Stimulated activated CD4-positive, alpha-beta T cell treated with anti-CD3 and anti-CD28 coated beads, Interleukin-1b, Interleukin-23, amount 100 ng/mL, for 4 hours (primary cell): ENCODE measurements around the gene REELD1.
A peak's percentile ranks its signal among the peaks of the same experiment; 100 is the strongest.

Experiments used
- DNase-seq, 2 donors: peaks; one replicate each; pipeline ENCODE4 v3.0.0-alpha.2; 2020; ENCODE audit warnings: low read depth in 2 of 2

REELD1 gene

DNA sequence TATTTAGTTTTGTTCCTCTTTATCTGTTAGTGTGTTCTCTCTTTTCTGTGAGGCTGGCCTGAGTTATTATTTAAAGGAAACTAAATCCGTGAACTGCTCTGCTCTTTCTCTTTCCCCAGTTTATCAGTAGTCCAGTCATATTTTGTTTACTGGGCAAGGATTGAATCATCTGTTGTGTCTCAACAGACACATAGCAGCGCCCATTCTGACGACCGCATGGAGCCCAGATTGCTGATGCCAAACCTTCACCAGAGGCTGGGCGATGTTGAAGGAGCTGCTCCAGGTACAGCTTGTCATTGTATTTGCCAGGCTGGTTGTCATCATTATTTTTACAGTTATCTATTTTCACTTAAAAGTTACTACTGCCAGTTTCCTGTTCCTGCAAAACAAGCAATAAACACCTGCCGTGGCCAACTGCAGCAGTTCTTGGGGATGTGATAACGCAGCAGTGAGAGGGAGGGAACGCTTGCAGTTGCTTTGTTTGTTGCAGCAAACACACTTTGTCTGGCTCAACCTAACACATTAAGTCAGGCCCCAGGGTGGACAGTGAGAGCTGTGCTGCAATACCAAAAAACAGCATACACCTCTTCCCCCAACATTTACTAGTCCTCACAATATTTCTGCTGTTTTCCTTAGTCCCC is 10.1 kb downstream of the REELD1 start:
- DNase-seq: no peak

DNA sequence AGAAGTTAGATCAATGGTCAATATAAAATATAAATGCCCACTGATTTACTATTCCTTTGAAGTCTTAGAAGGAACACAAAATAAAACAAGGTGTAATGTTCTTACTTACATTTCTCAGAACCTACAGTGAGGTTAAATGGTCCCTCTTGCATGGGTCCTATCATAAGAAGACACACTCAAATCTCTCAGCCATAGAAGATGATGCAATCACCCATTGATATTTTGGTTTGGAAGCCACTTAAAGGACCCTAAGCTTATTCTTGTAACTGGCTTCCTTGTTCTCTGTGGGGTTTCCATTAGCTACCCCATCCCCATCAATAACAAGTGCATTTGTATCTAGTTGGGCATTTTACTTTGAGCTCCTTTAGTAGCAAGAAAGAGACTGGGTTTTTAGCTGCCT is 15.1 kb downstream of the REELD1 start:
- DNase-seq: no peak

DNA sequence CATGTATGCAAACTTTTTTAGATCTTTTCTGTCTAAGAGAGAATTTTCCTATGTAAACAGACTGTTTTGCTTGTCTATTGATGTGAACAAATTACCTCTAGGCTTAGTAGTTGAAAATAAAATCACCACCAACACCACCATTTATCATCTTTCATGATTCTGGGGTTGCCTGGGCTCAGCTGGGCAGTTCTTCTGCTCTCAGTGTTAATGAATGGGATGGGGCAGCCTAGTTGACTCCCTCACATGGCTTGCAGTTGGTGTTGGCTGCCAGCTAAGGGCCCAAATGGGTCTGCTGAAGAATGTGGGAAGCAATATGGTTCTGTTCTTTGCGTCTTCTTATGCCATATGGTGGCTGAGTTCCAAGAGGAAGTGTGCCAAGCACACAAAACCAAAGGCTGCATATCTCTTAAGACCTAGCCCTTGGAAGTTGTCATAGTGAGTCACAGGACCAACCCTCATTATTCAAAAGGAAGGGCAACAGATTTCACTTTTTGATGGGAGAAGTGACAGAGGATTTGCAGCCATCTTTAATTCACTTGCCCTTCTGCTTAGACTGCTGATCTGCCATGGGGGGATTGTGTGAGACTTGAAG is 17.9 kb downstream of the REELD1 start:
- no peak for DNase-seq

DNA sequence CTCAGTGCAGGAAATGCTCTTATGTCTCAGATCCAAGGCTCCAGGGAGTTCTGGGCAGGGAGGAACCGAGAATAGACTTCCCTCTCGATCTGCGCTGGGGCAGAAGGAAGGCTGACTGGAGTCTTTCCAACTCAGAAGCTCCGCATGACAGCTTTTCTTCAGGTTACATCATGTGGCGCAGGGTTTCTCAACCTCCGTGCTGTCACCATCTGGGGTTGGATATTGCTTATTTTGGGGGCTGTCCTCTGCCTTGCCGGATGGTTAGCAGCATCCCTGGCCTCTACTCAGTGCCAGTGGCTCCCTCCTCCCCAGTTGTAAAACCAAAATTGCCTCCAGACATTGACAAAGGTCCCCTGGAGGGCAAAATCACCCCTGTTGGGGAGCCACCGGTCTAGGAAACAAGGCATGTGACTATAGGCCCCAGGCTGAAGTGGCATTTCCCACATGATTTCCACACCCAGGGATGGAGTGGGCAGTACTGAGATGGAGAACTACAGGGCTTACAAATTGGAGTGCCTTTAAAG is 21.4 kb downstream of the REELD1 start:
- DNase-seq: no peak

DNA sequence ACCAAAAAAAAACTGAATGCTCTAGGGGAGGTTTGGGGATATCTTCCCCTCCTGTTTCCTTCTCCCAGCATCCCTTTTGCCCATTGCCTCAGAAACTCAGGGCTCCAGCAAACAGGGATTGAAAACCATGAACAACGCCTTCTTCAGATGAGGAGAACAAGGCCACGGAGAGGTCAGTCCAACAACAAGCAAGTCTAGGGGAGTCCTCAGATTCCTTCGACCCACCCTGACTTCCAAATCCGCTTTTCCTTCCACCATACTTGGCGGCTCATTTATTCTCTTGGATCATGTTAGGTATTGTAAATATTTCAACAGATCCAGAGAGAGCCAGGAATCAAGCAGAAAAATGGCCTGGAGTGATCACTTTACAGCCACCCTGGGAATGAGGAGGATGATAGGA is 21.9 kb downstream of the REELD1 start:
- no peak for DNase-seq

DNA sequence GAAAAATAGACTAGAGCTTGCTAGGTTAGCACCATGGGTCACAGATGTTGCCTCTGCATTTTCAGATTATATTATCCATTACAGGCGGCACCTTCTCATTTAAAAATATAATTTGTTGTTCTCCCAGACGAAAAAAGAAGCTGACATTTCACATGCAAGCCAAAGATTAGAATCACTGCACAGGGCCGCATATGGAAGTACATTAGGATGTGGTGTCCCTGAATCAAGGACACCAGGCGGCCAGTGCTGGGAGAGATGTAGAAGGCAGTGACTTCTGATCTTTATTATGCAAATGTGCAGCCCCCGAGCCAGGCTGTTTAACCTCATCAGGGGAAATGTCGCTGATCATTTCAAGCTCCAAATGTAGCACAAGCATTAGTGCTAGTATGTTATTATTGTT is 22.8 kb downstream of the REELD1 start:
- no peak for DNase-seq

DNA sequence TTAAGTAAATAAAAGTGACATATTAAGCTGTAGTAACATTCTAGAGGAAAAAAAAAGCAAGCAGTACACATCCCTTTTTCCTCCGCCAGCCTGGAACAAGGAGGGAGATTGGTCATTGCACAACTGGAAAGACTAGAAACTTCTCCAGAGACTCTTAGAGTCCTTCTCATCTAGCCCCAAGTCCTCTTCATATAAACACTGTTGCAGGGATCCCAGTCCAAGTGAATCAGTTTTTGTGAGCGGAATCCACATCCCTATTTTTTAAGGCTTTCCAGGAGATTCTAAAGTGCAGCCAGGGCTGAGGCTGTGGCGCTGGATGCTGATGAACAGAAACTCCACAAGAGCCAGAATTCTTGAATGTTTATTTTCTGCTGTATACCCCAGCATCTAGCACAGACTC is 23.8 kb downstream of the REELD1 start:
- DNase-seq: no peak

DNA sequence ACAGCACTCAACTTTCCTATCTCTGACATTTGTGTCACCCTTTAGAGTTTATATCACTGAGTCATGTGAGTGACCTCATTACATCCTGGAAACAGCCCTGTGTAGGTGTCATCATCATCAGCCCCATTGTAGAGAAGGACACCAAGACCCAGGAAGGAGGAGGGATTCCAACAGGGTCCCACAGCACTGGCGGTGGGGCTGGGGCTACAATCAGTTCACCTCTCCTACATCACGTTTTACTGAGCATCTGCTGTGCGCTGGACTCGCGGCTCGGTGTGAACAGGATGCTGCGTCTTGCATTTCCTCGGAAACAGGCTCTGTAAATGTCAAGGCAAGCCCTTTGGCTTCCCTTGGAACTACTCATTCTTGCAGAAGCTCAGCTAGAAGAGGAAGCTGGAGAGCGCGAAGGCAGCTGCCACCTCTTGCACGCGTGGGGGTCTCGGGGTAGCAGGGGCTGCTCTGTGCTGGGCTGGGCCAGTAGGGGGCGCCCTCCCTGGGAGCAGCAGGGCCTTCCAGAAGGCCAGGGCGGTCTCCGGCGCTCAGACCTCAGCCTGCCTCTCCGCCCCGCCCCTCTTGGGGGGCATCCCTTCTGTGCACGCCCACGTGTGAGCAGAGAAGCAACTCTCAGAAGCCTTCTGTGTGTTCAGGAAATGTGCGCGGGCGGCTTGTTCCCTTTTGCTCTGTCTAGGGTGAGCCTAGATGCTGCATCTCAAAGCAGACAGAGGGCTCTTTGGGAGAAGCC is 29.0 kb downstream of the REELD1 start:
- peak; percentile 53 to 57 for DNase-seq

DNA sequence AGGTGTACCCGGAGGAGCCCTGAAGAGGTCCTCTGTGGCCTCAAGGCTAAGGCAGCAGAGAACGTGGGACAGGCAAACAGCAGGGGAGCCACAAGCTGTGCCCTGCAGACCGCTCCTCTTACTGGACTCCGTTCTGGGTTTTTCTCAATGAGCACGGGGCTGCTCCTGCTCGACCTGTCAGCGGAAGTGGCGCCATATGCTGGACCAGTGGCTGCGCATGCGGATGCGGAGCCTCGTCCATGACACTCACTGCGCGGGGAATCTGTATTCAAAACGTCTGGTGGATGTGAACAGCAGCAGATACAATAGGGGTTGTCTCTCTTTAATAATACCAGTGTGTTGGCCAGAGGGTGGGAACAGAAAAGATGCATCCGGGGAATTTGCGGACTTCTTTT is 29.5 kb downstream of the REELD1 start:
- DNase-seq: no peak

DNA sequence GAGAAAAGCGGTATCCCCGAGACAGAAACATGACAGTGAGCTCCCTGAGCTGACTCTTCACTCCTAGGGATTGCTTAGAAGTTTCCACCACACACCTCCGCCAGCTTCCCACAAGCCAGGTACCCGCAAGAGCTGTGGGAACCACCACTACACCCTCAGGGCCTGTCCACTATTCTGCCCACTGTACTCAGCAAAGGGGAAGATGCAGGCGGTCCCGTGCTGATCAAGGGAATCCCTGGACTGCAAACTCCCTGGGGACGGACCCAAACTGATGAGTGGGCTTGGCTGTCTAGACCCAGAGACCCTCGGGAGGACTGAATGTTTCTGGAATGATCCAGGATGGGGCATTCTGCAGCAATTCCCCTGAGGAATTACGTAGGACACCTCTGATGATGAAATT is 30.2 kb downstream of the REELD1 start:
- DNase-seq: no peak

DNA sequence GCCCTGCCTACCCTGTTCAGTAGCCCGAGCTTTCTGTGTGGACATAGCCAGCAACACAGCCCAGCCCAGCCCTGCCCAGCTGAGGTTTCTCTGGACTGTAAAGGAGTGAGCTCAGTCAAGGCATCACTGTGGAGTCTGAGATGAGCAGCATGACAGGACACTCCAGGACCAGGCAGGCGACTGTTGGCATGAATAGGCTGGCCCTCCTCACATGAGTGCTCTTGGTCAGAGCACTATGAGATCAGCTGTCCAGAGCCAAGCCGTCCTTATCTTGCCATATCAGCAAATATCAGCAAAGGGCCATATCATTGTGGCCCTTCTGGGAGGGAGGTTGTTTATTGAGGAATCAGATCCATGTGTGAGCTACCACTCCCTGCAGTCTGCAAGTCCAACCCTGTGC is 30.9 kb downstream of the REELD1 start:
- DNase-seq: no peak

DNA sequence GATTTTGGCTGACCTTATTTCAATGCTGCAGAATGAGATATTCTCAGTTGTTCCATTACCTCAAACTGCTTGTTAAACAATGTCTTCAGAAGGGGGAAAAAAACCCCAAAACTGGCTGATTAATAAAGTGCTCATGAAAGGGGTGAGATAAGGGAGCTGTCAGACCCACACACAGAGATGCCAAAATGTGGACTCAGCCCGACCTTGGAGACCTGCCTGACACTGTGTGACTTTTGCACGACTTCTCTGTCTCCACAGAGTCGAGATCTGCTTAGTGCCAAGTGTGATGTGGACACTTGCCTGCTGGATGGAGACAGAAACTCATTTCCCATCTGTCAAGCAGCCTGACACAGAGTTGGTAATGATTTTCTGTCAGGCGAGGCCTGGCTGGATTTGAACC is 31.5 kb downstream of the REELD1 start:
- no peak for DNase-seq

DNA sequence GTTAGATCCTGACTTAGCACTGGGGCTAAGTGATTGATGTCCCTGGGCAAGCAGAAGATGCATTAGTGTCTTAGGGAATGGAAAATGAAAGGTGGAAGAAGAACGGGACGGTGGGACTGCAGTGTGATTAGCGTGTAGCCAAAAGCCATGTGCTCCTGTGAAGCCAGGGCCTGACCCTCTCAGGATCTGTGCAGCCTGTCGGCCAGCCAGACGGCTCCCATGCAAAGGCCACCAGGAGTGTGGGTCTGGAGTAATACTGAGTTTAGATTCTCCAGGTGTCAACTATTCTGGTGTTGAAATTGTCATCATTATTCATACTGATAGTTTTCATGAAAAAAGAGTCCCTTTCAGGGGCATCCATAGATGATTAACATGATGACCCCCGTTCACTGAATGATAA is 32.0 kb downstream of the REELD1 start:
- no peak for DNase-seq

DNA sequence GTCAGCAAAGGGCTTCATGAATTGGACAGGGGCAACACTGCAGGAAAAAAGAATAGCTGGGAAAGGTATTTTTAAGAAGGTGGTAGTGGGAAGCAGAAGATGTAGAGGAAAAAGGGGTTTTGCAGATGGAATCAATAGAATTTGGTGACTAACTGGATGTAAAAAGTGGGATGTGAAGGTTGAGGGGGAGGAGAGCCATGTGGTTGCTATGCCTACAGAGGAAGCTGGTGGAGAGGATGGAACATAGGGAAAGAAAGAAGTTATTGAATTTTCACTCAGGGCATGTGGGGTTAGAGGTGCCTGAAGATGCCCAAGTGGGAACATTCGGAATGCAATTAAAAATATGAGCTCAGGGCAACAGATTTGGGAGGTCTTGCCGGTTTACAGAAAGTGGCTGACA is 33.0 kb downstream of the REELD1 start:
- DNase-seq: no peak

DNA sequence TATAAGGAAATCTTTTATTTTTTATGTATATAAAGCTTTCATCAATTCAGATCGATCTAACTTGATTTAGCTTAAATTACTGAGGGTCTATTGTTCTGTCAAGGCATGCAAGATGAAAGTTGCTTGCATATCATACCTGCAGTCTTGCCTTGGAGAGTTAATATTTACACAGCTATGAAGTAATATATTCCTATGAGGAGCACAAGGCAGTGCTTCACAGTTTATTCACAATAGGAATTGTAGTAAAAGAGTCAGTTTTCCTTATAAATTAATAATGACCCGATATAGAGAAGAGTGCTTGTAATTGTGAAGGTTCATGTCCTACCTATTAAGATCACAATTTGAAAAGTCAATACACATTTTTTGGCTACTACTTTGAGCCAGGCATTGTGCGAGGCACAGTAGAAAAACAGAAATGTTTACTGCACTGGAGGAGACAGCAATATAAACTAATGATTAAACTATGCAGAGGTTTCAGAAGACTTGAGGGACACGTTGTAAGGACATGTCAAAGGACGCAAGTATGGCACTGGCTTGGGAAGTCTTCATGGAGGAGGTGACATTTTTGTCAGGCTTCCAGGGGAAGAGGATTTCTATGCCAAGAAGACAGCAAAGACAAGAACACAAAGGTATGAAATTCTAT is 38.8 kb downstream of the REELD1 start:
- DNase-seq: no peak

DNA sequence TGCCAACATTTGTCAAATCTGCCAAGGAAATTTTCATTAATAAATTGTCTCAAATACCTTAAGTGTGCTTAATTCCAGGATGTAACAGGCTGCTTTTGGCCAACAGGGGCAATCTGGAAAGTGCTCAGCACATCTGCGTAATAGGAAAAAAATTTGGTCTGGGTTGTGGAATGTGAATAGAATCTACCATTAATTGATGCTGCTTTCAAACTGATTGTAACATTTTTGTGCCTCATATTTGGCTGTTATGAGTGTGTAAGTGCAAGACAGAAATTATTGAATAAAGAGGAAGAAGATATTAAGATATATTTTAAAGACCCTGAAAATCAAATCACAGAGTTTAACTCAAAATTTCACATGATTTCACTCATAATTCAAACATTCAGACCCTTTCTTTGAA is 41.1 kb downstream of the REELD1 start:
- no peak for DNase-seq

DNA sequence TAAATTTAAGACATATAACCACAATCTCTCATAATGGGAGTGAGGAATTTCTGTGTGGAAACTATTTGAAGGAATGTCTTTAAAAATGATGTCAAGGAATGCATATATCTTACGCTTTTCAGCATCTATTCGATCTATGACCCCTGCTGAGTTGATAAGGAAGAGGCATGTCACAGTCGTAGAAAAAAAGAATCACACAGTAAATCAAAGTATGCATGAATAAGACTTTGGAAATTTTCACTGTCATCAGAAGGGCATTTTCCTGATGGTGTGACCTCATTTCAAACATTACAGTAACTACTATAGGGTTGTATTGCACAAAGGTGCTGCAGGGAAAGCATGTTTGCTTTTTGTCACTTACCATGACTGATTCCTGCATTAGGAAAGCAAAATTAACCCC is 41.5 kb downstream of the REELD1 start:
- DNase-seq: no peak

DNA sequence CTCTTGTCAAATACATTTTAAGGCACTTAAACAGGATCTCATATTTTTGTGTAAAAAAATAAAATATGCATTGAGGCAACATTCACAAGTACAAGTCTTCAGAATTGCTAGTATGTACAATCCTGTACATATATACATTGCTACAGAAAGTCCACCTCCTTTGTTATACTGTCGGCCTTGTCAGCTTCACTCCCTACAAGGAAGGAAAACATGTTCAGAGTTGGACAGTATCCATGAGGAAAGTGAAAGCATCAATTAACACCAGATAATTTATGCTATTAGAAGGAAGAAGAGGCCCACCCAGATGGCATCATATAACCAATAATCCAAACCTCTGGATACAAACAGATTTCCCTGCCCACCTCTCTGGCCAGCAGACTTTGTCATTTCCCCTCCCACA is 42.0 kb downstream of the REELD1 start:
- no peak for DNase-seq

DNA sequence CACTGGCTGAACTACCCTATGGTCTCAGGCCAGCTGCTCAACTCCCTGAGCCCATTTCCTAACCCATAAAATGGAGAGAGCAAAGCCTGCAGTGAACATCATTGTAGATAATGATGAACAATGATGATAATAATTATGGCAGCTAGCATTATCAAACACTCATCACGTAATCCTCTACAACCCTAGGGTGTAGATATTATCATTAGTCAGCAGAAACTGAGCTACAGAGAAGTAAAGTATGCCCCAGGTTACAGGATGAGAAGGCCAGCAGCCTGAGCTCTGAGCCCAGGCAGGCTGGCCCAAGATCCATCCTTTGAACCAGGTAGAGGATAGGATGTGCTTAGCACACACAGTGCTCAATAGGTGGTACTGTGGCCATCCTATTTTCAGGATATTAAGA is 43.2 kb downstream of the REELD1 start:
- no peak for DNase-seq

DNA sequence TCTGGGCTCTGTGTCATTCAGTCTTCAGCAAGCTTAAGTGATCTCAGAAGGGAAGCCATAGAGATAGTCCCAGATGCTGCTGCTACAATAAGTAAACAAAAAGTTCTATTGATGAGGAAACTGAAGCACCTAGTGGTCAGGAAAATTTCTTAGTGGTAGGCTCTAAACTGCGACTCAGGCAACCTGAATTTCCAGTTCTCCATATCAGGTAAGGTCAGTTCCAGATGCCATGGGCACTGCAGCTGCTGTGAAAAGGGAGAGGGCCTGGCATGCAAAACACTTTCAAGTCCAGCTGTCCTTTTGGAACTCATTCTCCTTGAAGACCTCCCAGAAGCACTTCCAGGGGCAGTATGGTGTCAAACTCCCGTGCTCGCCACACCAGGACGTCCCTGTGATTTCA is 46.2 kb downstream of the REELD1 start:
- DNase-seq: no peak

DNA sequence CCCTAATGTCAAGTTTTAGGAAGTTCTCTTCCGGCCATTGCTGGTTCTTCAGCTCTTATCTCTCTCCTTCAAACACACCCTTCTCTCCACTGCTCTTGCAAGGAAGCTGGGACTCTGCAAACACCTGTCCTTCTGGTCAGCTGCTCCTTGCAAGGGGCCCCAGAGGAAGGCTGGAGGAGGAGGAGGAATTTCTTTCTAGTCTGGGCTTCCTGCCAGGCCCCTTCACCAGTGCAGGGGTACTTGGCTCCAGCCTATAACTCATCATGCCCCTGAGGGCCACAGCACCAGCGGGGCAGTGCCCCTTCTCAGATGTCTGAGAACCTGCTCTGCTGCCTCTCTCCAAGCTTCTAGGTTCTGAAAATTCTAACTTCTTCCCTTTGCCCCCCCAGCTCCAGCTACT is 46.7 kb downstream of the REELD1 start:
- DNase-seq: no peak

DNA sequence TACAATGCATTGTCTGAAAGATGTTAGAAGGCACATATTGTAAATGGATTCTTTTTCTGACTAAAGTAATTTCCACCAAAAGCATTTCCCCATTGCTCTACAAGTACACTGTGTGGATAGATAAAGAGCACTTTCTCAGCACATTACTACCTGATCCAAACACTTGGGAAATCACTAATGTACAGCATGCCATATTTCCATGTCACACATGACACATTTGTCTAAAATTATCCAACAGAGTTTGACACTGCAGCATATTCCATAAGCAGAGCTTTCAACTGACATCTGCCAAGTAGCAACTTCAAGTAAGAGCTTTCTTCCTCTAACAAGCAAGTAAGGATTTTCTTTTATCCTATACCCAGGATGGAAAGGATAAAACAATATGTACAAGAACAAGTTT is 49.5 kb downstream of the REELD1 start:
- DNase-seq: no peak
